Stimulated activated CD8-positive, alpha-beta memory T cell treated with anti-CD3 and anti-CD28 coated beads, Interleukin-12 subunit alpha, Interleukin-12 subunit beta, amount 100 ng/mL, for 24 hours (primary cell): ENCODE data around the gene TGFB1.
"Not testable (repeated sequence)": the region's sequence is repeated elsewhere in the genome, so short reads cannot be mapped to it uniquely, and the experiment has no call there.

Experiments
- DNase-seq: peaks from one replicate; pipeline ENCODE4 v3.0.0-alpha.2; 2020; ENCODE audit errors: extremely low read depth

Gene TGFB1

GRCh38 chr19:41369769-41370168 lies 16.0 kb upstream of the TGFB1 start:
- no peak for DNase-seq

DNA sequence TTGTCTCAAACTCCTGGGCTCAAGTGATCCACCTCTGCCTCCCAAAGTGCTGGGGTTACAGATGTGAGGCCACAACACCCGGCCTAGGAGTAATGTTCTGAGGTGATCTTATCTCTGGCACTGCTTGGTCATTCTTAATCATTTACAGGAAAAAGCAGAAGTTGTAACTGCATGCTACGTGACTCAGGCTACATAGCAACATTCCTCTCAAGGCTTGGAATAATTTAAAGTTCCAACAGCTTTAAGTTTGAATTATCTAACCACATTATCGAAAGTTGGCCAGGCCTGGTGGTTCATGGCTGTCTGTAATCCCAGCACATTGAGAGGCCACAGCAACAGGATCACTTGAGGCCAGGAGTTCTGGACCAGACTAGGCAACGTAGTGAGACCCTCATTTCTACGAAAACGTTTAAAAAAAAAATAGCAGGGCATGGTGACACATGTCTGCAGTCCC lies 14.2 kb upstream of the TGFB1 start:
- DNase-seq: no peak

GRCh38 chr19:41366089-41366488 lies 12.4 kb upstream of the TGFB1 start:
- no peak for DNase-seq

DNA sequence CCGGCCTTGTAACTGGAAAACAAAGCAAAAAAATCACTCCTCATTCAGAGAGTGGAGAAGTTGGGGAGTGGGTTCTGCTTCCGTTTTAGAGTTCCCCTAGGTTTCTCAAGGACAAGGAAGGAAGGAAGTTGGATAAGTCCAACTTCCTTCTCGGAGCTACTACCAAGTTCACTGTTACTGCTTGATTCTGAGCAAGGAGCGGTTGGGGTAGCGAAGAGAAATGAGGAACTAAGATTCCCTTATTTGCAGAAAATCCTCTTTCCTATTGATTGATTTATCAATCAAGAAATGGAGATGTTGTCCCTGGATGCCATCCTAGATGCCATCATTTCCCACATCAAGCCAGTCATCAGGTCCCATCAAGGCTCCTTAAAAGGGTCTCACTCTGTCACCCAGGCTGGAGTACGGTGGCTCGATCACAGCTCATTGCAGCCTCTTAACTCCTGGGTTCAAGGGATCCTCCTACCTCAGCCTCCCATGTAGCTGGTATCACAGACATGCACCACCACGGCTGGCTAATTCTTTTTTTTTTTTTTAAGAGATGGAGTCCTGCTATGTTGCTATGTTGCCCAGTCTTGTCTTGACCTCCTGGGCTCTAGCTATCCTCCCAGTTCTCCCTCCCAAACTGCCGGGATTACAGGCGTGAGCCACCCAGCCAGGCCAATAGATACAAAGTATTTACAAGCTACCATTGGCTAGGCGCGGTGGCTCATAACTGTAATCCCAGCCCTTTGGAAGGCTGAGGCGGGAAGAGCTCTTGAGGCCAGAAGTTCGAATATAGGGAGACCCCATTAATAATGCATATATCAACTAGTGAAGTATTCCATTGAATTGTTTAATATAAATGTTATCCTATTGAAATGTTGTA lies 11.0 kb upstream of the TGFB1 start:
- no peak for DNase-seq

DNA sequence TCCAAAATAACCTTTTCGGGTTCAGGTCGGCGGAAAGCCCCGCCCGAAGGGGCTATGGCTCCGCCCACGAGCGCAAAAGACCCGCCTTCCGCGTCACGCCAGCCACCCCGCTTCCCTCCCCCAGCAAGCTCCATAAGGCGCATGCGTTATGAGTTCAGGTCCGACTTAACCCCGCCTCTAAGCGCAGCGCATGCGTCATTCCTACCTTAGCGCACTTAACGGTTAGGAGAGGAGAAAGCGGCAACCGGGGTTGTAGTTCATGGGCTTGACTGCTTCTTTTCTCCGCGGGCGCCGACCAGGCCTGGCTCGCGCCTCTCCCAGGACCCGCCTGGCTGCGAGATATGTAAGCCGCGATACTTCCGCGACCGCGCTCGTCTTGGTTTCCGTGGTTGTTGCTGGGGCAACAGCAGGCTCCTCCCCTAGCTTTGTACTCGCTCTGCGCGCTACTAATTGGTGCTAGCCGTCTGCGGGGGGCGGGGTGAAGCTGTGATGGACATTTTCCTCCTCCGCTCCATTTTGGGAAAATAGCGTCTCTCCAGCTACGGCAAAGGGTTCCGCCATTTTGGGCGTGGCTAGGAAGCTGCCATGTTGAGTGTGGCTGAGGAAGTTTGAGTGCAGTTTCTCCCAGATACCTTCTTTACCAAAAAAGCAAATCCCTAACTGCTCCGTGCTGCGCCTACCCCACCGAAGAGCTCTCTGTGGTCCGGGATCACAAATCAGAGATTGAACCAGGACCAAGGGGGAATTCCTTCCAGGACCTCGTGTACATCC lies 10.2 kb upstream of the TGFB1 start, which contains the start of gene B9D2:
Gene B9D2, minus strand, starts transcription at position 397 of the 771 bp plus-strand sequence. CDS start 630 bp downstream, outside the sequence.
- DNase-seq: peak; percentile 93

- no peak for DNase-seq
These were observed 9.6 kb upstream of the TGFB1 start for GRCh38 chr19:41363371-41363752.

DNA sequence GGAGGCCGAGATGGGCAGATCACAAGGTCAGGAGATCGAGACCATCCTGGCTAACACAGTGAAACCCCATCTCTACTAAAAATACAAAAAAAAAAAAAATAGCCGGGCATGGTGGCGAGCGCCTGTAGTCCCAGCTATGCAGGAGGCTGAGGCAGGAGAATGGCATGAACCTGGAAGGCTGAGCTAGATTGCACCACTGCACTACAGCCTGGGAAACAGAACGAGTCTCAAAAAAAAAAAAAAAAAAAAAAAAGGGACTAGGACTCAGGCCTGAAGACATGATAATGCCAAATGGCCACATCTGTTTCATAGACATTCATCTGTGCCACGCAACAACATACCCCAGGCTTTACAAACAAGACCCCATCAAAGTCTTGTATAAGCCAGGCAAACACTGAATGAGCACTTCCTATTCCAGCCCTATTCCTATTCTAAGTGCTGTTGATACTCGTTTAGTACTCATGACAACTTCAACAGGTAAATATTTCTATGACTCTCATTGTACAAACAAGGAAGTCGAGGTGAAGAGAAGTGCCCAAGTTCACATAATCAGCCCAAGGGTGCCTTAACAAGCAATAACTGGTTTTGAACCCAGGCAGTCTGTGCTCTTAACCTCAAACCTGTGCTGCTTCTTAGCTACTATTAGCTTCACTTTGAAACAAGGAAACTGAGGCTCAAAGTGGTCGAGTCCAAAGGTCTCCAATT lies 8.6 kb upstream of the TGFB1 start:
- no peak for DNase-seq

DNA sequence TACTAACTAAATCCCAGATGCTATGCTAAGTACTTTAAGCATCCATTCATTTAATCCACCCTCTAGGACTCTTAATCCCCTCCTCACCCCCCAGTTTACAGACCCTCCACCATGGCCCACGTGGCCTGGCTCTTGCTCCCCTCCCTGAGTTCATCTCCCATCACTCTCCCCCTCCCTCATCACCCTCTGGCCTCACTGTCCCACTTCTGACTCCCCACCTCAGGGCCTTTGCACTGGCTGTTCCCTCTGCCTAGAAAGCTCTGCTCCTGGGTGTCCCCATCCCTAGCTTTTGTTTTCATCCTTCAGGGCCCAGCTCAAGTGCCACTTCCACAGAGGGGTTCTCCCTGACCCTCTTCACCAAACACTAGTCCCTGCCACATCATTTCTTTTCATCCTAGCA lies 6.0 kb upstream of the TGFB1 start:
- DNase-seq: no peak

- DNase-seq: no peak
These were observed 4.0 kb upstream of the TGFB1 start for GRCh38 chr19:41357746-41358145.

DNA sequence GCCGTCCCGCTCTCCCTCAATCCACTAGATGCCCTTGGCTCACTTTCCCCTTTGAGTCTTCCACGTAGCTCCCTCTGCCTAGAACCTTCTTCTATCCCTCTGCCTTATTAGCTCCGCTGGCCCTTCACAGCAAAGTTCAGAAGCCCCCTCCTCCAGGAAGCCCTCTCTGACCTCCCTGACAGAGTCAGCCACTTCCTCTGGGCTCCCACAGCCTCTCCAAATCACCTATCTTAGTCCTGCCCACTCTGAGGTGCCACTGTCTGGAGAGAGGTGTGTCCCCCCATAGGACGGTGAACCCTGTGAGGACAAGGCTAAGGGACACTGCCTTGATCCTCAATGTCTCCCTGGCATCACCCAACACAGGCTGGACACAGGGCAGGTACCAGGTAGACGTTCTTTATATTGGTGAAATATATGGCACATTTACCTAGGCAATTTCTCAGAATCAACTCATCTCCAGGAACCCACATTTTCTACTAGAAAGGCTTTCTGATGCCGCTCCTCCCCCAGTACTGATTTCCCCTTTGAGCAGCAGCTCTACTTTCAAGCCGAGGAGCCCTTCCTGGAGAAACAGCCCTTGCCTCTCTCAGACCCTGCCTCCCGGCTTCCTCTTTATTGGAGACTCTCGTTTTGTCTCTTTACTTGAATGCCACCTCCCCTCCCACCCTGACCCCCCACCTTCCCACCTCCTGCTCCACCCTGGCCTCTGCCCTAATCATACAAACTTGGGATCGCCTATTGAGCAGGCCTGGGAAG lies 3.4 kb upstream of the TGFB1 start:
- DNase-seq: no peak

DNA sequence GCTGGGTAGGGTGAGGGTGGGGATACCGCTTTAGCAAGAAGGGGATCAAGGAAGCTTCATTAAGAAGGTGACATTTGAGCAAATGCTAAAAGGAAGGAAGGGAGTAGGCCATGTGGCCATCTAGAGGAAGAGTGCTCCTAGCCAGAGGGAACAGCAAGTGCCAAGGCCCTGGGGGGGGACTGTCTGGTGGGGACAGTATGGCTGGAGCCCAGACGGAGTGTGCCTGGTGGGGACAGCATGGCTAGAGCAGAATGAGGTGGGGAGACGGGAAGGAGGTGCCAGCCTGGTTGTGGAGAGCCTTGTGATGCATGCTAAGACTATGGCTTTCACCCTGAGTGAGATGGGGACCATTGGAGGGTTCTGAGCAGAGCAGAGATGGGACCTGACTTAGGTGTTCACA lies 2.1 kb upstream of the TGFB1 start:
- DNase-seq: no peak

GRCh38 chr19:41355035-41355434 lies 1.3 kb upstream of the TGFB1 start:
- no peak for DNase-seq

DNA sequence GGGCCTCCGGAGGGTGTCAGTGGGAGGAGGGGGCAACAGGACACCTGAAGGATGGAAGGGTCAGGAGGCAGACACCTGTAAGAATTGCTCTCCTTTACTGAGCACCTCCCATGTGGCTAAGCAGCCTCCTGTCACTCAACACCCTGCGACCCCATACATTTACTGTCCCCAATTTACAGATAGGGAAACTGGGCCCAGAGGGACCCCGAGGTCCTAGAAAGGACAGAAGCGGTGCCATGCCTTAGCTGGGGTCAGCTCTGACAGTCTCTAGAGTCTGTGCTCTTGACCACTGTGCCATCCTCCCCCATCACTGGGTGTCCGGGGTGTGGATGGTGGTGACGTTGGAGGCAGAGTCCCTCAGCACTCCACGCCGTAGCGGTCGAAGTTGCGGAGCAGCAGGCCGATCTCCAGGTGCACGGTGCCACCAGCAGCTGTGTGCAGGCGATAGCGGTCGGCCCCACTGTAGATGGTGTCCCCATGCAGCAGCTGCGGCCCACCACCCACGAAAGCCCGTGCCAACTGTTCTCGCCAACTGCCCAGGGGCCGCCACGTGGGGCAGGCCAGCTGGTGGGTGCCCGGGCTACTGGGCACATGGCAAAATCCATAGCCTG lies 726 bp upstream of the TGFB1 start:
- DNase-seq: no peak

- peak; percentile 55 for DNase-seq
These were observed 885 bp downstream of the TGFB1 start for GRCh38 chr19:41352609-41353465.

DNA sequence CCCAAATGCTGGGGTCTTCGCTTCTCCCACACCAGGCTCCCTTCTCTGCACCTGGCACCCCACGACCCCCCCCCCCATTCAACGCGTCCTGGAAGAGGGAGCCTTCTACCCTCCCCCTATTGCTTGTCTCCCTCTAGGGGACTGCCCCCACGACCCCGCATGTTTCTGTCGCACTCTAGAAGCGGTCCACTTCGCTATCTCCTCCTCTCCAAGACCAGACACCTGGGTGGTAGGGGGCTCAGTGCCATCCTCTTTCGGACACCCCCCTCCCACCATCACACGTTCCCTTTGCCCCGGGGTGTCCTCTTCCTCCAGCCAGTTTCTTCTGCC lies 1.5 kb downstream of the TGFB1 start:
- no peak for DNase-seq

DNA sequence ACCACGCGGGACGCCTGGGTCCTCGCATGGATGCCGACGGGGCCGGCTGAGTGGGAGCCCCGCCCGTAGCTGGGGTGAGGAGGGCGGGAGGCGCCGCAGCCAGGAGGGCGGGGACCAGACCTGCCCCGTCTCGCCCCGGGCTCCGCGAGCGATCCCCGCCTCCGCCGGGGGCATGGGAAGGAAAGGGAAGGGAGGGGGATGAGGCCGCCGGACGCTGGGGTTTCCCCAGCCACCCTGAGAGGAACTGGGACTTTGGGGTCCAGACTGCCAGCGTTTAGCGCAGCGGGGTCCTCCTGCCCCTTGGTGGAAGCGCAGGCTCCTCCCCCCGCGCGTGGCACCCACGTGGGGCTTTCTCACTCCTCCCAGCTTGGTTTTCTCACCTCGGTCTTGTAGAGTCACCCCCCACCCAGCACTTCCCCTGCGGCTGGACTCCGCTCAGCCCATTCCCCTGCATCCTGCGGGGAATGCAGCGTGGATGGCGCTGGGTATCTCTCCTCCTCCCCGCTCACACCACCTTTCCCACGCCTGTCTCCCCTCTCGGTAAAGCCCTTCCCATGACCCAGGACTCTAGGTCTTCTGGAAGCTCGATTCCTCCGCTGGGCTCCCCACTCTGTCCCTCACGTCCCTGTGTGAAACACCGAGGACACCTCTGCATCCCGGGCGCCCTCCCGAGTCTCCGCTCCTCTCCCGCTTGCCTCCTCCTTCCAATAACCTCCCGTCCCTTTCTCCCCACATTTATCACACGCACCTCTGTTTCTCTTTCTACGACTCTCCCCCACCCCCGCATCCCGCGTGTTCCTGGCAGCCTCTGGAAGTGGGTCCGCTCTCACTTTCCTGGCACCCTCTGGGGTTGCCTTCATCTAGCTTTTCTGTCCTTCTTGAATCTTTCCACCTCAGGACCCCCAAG lies 2.1 kb downstream of the TGFB1 start:
- DNase-seq: peak; percentile 64

DNA sequence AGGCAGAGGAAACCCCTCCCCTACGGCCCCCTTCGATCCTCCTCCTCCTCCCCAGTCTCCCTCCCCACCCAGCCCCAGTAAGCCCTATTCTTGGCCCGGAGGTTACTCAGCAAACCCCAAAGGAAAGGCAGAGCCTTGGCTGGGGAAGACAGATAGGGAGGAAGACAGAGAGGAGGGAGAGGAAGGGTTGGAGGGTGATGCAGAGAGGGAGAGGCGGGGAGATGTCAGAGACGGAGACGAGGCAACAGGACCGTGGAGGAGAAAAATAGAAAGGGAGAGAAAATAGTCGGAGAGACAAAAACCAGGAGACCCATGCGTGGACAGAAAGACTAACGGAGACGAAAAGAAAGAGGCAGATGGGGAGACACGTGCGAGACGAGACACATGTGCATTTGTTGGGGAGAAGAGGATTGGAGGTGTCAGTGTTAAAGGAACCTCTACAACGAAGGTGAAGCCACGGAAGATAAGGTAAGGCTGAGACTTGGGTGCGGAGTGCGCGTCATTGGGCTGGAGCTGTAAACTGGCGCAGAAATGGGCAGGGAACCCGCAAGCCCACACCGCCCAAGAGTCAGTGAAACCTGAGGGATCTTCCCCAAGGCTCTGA lies 2.9 kb downstream of the TGFB1 start:
- no peak for DNase-seq

DNA sequence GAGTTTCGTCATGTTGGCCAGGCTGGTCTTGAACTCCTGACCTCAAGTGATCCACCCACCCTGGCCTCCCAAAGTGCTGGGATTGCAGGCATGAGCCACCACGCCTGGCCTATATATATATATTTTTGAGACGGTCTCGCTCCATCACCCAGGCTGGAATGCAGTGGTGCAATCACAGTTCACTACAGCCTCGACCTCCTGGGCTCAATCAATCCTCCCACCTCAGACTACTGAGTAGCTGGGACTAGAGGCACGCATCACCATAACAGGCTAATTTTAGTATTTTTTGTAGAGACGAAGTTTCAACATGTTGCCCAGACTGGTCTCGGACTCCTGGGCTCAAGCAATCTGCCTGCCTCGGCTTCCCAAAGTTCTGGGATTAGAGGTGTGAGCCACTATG lies 6.8 kb downstream of the TGFB1 start:
- not testable (repeated sequence) for DNase-seq

DNA sequence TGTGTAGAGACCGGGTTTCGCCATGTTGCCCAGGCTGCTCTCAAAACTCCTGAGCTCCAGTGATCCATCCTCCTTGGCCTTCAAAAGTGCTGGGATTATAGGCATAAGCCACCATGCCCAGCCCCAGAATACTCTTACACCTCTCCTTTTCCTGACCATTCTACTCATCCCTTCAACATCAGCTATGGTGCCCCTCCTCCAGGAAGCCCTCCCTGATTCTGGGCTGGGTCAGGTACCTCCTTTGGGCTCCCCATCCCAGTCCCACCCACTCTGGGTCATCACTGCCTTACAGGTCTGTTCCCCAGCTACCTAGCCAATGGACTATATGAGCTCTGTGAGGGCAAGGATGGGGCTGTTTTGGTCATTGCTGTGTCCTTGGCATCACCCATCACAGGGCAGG lies 9.6 kb downstream of the TGFB1 start:
- no peak for DNase-seq
